NCI-H2081 (cell line): ENCODE data around the gene WWOX.

Experiments
- DNase-seq, 2 experiments: peaks; one replicate each; lab custom pipeline; 2025; lab: John Stamatoyannopoulos, UW

WWOX gene

GRCh38 chr16:78142788-78143187 lies 43.3 kb downstream of the WWOX start:
- DNase-seq, result no peak

DNA sequence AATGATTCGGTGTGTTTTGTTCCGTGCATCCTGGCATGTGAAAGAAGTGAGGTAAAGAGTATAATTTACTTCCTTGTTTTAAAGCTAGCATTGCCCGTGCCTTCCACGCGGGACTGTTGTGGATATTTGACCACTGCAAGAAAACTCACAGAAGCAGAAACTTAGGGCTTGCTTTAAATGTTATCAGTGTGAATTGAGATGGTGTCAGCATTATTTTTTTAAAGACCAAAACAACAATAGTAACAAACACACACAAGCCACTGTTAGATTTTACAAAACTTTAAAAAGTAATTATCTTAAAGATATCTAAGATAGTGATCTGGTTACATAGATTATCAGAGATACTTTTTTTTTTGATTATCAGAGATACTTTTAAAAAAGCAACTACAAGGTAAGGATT lies 47.4 kb downstream of the WWOX start:
- DNase-seq, result no peak

GRCh38 chr16:78147911-78148401 lies 48.5 kb downstream of the WWOX start:
- peak in 1 of 2 experiments; percentile 25 for DNase-seq

DNA sequence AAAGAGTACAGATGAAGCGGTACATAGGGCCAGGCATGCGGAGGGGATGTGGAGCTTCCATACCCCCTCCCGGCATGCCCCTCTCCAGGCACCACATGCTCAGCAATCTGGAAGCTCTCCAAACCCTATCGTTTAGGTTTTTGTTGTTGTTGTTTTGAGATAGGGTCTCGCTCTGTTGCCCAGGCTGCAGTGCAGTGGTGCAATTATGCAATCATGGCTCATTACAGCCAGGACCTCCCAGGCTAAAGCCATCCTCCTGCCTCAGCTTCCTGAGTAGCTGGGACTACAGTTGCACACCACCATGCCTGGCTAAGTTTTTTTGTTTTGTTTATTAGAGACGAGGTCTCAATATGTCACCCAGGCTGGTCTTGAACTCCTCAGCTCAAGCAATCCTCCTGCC lies 50.8 kb downstream of the WWOX start:
- no peak for DNase-seq

- DNase-seq, result no peak
Measured at GRCh38 chr16:78154729-78155461, 55.4 kb downstream of the WWOX start.

DNA sequence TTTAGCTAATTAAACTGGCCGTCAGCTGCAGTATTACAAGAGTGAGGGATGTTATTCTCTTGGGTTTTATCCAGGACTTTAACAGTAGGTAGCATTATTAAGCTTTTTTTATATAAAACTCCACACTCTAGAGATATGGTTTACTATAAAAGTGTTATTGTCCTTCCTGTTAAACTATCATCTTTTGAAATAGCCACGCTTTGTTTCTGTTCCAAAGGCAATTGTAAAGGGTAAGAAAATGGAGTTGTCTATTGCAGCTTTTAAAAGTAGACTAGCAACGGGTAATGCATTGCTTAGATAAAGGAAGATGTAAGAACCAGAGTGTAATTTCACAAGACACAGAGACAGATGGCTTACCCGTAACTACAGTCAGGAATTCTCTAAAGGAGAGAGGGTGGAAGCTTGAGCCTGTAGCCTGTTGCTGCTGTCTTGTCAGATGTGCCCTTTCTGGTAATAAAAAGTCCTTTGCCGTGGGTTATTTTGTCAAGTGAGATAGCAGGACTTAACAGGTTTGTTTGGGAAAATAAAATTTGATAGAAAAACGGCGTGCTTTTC lies 56.4 kb downstream of the WWOX start:
- no peak for DNase-seq

GRCh38 chr16:78161023-78161729 lies 61.7 kb downstream of the WWOX start:
- no peak for DNase-seq

GRCh38 chr16:78163772-78164670 lies 64.6 kb downstream of the WWOX start:
- DNase-seq, result no peak

DNA sequence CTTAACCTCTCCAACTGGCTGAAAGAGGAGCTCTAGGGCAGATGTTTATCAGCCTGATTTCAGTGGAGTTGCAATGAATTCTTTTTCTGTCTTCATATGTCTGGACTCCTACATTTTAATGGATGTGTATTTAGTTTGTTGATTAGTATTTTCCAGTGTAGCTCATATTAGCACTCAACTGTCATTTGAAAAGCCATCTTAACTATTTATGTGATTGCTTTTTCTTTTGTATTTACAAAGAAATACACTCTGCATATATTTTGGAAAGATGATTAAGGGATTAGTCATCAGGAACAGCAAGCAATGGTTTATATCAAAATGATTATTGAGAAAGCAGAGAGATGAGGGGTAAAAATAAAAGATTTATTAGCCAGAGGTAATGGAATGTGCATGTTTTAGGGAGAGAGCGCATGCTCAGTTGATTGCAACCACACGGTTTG lies 71.1 kb downstream of the WWOX start:
- no peak for DNase-seq

DNA sequence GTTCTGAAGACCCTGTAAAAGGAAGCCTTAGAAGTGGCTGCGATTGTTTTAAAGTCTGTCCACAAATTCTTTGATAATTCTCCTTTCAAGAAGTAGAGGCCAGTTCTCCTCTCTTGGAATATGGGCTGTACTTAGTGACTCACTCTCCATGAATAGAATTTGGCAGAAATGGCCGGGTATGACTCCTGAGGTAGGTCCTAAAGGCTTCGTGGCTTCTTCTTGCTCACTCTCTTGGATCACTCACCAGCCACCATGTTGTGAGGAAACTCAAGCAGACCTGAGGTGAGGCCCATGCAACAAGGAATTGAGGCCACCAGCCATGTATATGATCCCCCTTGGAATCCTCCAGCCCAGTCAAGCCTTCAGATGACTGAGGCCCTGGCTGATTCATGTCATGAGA lies 75.8 kb downstream of the WWOX start:
- no peak for DNase-seq

GRCh38 chr16:78176435-78176834 lies 77.0 kb downstream of the WWOX start:
- DNase-seq, result no peak

GRCh38 chr16:78177218-78177617 lies 77.8 kb downstream of the WWOX start:
- DNase-seq, result no peak

DNA sequence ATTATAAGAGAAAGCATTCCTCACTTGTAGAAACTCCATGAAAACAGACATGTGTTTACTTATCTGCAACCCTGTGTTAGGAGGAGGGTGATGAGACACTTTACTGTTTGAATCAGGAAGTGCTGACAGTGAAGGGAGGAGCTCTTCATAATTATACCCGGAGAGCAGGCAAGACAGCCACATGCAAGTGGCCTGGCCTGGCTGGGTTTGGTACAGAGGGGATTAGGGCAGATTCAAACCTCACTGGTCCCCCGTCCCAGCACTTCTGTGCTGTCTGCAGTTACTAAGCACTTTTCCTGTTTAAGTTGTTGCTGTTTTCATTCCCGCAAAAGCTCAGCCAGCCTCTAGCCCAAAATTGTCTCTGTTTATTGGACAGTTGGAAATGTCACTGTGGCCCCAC lies 78.5 kb downstream of the WWOX start:
- peak; percentile 13 to 64 for DNase-seq

GRCh38 chr16:78179666-78180065 lies 80.2 kb downstream of the WWOX start:
- DNase-seq, result no peak

GRCh38 chr16:78180349-78180748 lies 80.9 kb downstream of the WWOX start:
- no peak for DNase-seq

DNA sequence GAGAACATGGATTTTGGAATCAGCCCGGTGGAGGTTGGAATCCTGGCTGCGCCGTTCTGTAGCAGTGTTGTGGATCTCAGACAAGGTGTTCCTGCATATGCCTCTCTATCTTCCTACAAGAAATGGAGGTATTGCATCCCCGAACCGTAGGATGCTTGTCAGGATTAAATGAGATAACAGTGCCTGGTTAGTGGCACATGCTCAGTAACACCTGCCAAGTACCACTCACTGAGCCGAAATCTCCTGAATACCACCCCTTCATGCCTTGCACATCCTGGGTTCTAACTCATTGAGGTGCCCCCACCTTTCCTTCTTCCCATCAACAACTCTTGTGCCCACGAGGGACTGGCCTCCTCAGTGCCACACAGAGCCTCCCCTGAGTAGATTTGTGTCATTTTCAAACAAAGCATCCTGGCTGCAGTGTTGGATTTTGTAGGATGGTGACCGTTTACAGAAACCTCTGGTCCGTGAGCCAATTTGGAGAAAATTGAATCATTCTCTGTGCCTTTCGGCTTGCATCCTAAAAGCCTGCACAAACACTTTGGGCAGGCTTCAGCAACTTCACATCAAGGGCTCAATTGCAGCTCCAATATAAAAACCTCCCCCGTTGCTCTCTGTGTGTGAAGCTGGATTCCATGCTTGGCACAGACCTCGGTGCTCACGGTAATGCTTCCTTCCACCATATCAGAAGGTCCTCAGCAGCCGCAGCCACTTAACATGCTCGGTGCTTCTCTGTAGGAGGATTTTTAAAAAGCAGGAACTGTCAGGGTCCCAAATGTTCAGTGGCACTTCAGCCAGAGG lies 84.2 kb downstream of the WWOX start:
- DNase-seq, result peak; percentile 53 to 71

- DNase-seq, result peak; percentile 53 to 81
Measured at GRCh38 chr16:78184238-78185183, 85.1 kb downstream of the WWOX start.

DNA sequence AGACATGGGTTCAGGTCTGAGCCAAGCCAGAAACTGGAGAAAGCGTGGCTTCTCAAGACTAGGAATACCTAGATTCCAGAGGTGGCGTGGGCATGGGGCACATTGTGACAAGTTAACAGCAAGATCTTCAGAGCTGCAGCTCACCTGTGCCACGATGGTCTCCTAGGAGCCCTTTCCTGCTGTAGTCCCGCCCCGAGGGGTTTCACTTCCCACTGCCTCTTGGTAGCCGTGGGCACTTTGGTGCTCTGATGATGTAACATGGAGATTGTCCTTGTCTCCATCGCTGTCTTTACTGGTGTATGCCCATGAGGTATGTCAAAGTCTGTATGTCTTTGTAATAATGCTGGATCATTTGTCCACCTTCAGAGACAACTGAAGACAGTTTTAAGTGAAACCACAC lies 89.7 kb downstream of the WWOX start:
- DNase-seq, result no peak

DNA sequence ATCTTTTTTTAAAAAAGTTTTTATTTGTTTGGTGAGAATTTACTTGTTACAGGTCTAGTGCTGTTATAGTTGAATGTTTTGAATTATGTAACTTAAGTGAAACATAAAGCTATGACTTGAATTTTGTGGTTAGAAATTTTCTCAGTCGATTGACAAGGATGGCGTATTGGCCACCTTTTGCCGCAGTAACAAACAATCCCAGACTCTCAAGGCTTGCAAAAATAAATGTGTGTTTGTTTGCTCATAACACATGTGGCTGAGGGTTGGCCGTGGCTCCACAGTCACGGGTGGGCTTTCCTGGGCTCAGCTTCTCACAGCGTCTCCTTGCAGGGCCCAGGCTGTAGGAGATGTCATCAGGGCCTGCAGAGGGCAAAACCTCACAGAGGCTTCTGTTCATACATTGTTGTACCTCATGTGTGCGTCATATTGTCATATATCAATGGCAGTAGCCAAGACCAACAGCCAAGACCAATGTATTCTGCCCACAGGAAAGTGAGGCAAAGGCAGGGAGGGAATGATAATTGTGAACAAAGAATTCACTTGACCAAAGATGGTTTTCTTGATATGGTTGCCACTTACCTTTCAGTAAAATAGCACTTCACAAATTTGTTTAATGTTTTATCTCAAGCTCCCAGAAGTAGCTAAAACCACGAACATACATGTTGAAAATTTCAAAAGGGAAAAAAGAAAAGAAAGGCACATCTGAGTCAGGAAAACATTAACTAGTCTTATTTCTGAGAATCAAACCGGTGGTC lies 93.5 kb downstream of the WWOX start:
- DNase-seq, result no peak
